HepG2 (cell line): Measurements from ENCODE around the gene ATP11C.

Source experiments
- ETV5 ChIP-seq: IDR thresholded peaks from 2 replicates; pipeline ENCODE4 v1.6.1; 2018; ENCODE audit warnings: missing biosample characterization, missing genetic modification reagents, inconsistent platforms, borderline replicate concordance
- JUN ChIP-seq: sonication (generic); formaldehyde crosslinking; IDR thresholded peaks from 2 replicates; pipeline ENCODE4 v1.4.0; 2020; ENCODE audit warnings: mild to moderate bottlenecking, missing genetic modification reagents
- SP1 ChIP-seq, 2 experiments: fragments of 450-650 bp in 1 of 2; sonication (generic) in 1 of 2; formaldehyde crosslinking in 1 of 2; IDR thresholded peaks; 2 replicates each; pipeline versions ENCODE4 v1.4.0 to v1.6.1; 2016 to 2020; ENCODE audit warnings: missing genetic modification reagents in 1 of 2
- ZFP1 ChIP-seq: IDR thresholded peaks from 2 replicates; pipeline ENCODE4 v1.6.1; 2016
- ZNF577 ChIP-seq: sonication (generic); formaldehyde crosslinking; IDR thresholded peaks from 2 replicates; pipeline ENCODE4 v1.4.0; 2020; ENCODE audit warnings: mild to moderate bottlenecking, low read depth, missing genetic modification reagents, borderline replicate concordance
- TF ChIP-seq, protein P1 (sequence below): sonication (generic); formaldehyde crosslinking; IDR thresholded peaks from 2 replicates; pipeline ENCODE4 v1.4.0; 2020; ENCODE audit warnings: missing genetic modification reagents
- TF ChIP-seq, protein P2 (sequence below), 2 experiments: sonication (generic) in 1 of 2; formaldehyde crosslinking in 1 of 2; IDR thresholded peaks; 2 replicates each; pipeline versions ENCODE4 v1.5.1 to v1.6.1; 2011 to 2020; ENCODE audit warnings: borderline replicate concordance in 1 of 2, low read depth in 1 of 2, low read length in 1 of 2, mild to moderate bottlenecking in 1 of 2, missing genetic modification reagents in 1 of 2, moderate library complexity in 1 of 2

DNA sequence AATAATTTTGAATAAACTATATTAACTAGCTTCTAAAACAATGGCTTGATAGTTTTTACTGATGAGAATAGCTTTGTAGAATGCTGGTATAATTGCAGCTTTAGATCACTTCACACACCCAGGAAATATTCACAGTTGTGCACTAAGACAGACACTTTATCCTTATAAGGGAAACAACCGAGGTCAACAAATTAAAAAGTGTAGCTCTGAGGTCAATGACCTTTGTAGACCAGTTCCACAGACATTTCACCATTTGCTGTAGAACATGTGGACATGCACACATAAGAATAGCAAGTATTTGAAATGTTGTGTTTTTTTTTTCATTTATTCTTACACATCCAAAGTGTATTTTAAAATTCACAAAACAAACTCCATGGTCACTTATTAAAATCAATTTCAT is 148.9 kb downstream of the ATP11C start:
- TF ChIP-seq SP1 (IDR thresholded peaks at IDR 0.05), result no peak
- TF ChIP-seq SP1 (CRISPR knock-in tag; IDR thresholded peaks at IDR 0.05), result no peak
- TF ChIP-seq JUN (CRISPR knock-in tag), result no peak
- no peak for TF ChIP-seq ETV5
- TF ChIP-seq, protein P1, sequence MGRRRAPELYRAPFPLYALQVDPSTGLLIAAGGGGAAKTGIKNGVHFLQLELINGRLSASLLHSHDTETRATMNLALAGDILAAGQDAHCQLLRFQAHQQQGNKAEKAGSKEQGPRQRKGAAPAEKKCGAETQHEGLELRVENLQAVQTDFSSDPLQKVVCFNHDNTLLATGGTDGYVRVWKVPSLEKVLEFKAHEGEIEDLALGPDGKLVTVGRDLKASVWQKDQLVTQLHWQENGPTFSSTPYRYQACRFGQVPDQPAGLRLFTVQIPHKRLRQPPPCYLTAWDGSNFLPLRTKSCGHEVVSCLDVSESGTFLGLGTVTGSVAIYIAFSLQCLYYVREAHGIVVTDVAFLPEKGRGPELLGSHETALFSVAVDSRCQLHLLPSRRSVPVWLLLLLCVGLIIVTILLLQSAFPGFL (CRISPR knock-in tag), result no peak
- TF ChIP-seq ZFP1 (CRISPR knock-in tag), result no peak
- TF ChIP-seq ZNF577 (CRISPR knock-in tag), result no peak
- TF ChIP-seq, protein P2, sequence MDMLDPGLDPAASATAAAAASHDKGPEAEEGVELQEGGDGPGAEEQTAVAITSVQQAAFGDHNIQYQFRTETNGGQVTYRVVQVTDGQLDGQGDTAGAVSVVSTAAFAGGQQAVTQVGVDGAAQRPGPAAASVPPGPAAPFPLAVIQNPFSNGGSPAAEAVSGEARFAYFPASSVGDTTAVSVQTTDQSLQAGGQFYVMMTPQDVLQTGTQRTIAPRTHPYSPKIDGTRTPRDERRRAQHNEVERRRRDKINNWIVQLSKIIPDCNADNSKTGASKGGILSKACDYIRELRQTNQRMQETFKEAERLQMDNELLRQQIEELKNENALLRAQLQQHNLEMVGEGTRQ (IDR thresholded peaks at IDR 0.05; ENCODE audit: low read depth, low read length), result no peak
- TF ChIP-seq, protein P2 (CRISPR knock-in tag; IDR thresholded peaks at IDR 0.05; ENCODE audit: borderline replicate concordance), result no peak
